H1 (cell line): ENCODE measurements around the gene BTAF1. TPM values are rescaled to one million over a fixed set of nuclear protein-coding genes. Genes with fewer than 3 reads are reported as not detected.

Experiments
- CTCF ChIA-PET: fragments of 300-600 bp; sonication (Branson Sonifier 250); formaldehyde crosslinking; loops from one replicate; lab custom pipeline; 2021; ENCODE audit not compliant: partially characterized antibody; lab: Charles Lee
- POLR2A ChIA-PET: fragments of 300-600 bp; sonication (Branson Sonifier 250); formaldehyde crosslinking; loops from one replicate; lab custom pipeline; 2021; ENCODE audit warnings: inconsistent platforms; ENCODE audit not compliant: partially characterized antibody; lab: Charles Lee
- DNase-seq, 2 experiments: peaks; one replicate each; pipeline versions ENCODE4 v3.0.0 to v3.0.0-alpha.2; 2010 to 2022; ENCODE audit warnings: low spot score in 2 of 2, low read depth in 1 of 2, mixed read lengths in 1 of 2
- FAIRE-seq: peaks from 2 replicates; lab custom pipeline; 2011; peaks lifted over from hg19 to GRCh38; lab: Jason Lieb, UNC
- H2AFZ ChIP-seq: 2 replicates; pipeline ENCODE4 v1.8.1; 2012; ENCODE audit warnings: low read length, inconsistent platforms
- H2AK5ac ChIP-seq: 2 replicates; pipeline ENCODE4 v1.6.1; 2013; ENCODE audit warnings: low read depth, low read length
- H2BK120ac ChIP-seq: replicated peaks from 2 replicates; pipeline ENCODE3; 2013; ENCODE audit warnings: low read depth, low read length, inconsistent platforms
- H2BK12ac ChIP-seq: 2 replicates; pipeline ENCODE4 v1.6.1; 2013; ENCODE audit warnings: low read depth, low read length
- H2BK15ac ChIP-seq: 2 replicates; pipeline ENCODE4 v1.6.1; 2013; ENCODE audit warnings: low read length
- H2BK20ac ChIP-seq: 2 replicates; pipeline ENCODE4 v1.6.1; 2013; ENCODE audit warnings: low read length
- H2BK5ac ChIP-seq: 2 replicates; pipeline ENCODE4 v1.6.1; 2013; ENCODE audit warnings: low read depth, low read length
- H3K14ac ChIP-seq: 2 replicates; pipeline ENCODE4 v1.6.1; 2013; ENCODE audit warnings: inconsistent platforms; ENCODE audit not compliant: insufficient read length
- H3K18ac ChIP-seq: 2 replicates; pipeline ENCODE4 v1.6.1; 2013; ENCODE audit warnings: low read length; ENCODE audit errors: extremely low read depth
- H3K23ac ChIP-seq: 2 replicates; pipeline ENCODE4 v1.6.1; 2013; ENCODE audit warnings: inconsistent platforms; ENCODE audit not compliant: insufficient read length
- H3K23me2 ChIP-seq: 2 replicates; pipeline ENCODE4 v1.6.1; 2013; ENCODE audit warnings: low read depth, low read length
- H3K27ac ChIP-seq: 2 replicates; pipeline ENCODE4 v1.6.1; 2011; ENCODE audit warnings: low read depth, low read length, inconsistent platforms
- H3K27me3 ChIP-seq, 4 experiments: replicated peaks in 1 of 4; 1 replicate in 1 of 4; 2 replicates in 3 of 4; pipeline versions ENCODE4 v1.6.1 to v1.8.1; 2011 to 2013; ENCODE audit warnings: low read length in 3 of 4, mild to moderate bottlenecking in 3 of 4, inconsistent platforms in 2 of 4, mixed read lengths in 2 of 4, moderate library complexity in 1 of 4; ENCODE audit not compliant: control insufficient read depth in 3 of 4, insufficient read depth in 3 of 4; ENCODE audit errors: extremely low read depth in 1 of 4
- H3K36me3 ChIP-seq, 4 experiments: 2 replicates each; pipeline versions ENCODE4 v1.6.1 to v1.8.1; 2011 to 2013; ENCODE audit warnings: mild to moderate bottlenecking in 4 of 4, low read length in 3 of 4, moderate library complexity in 2 of 4, control low read depth in 1 of 4, inconsistent platforms in 1 of 4; ENCODE audit not compliant: insufficient read depth in 4 of 4, control insufficient read depth in 2 of 4
- H3K4ac ChIP-seq: replicated peaks from 2 replicates; pipeline ENCODE3; 2013; ENCODE audit warnings: low read length, low read depth, mixed read lengths, inconsistent platforms; ENCODE audit not compliant: insufficient read length
- H3K4me1 ChIP-seq, 4 experiments: replicated peaks in 1 of 4; 1 replicate in 1 of 4; 2 replicates in 3 of 4; pipeline versions ENCODE4 v1.6.1 to v1.8.1; 2011 to 2013; ENCODE audit warnings: low read length in 3 of 4, inconsistent platforms in 2 of 4, mixed read lengths in 1 of 4; ENCODE audit not compliant: insufficient read depth in 4 of 4, control insufficient read depth in 3 of 4
- H3K4me2 ChIP-seq, 2 experiments: 2 replicates each; pipeline versions ENCODE4 v1.6.1 to v1.8.1; 2011 to 2013; ENCODE audit warnings: low read depth in 2 of 2, low read length in 2 of 2, control low read depth in 1 of 2, inconsistent platforms in 1 of 2, mild to moderate bottlenecking in 1 of 2; ENCODE audit not compliant: insufficient read depth in 1 of 2
- H3K4me3 ChIP-seq, 4 experiments: fragments of 200-600, 300-600 bp in 1 of 4; sonication (generic), shearing (Covaris generic), sonication (Bioruptor Twin) in 1 of 4; 2 replicates each; pipeline versions ENCODE4 v1.5.1 to v1.8.1; 2011 to 2016; ENCODE audit warnings: low read length in 4 of 4, low read depth in 3 of 4, control low read depth in 2 of 4, inconsistent platforms in 2 of 4, mild to moderate bottlenecking in 2 of 4, mixed read lengths in 1 of 4, moderate library complexity in 1 of 4; ENCODE audit not compliant: insufficient read depth in 2 of 4; ENCODE audit errors: extremely low read depth in 1 of 4
- H3K56ac ChIP-seq: replicated peaks from 2 replicates; pipeline ENCODE3; 2013; ENCODE audit warnings: low read depth, mild to moderate bottlenecking, mixed read lengths, low read length, inconsistent platforms; ENCODE audit not compliant: insufficient read length
- H3K79me1 ChIP-seq: 2 replicates; pipeline ENCODE4 v1.6.1; 2013; ENCODE audit warnings: low read depth, low read length, control low read depth
- H3K79me2 ChIP-seq, 2 experiments: 2 replicates each; pipeline versions ENCODE4 v1.6.1 to v1.8.1; 2012 to 2013; ENCODE audit warnings: low read length in 2 of 2, mild to moderate bottlenecking in 2 of 2, inconsistent platforms in 1 of 2; ENCODE audit not compliant: insufficient read depth in 2 of 2, control insufficient read depth in 1 of 2
- H3K9ac ChIP-seq, 4 experiments: replicated peaks in 1 of 4; 1 replicate in 1 of 4; 2 replicates in 3 of 4; pipeline versions ENCODE4 v1.6.1 to v1.8.1; 2011 to 2013; ENCODE audit warnings: low read depth in 3 of 4, low read length in 3 of 4, control low read depth in 2 of 4, mild to moderate bottlenecking in 2 of 4, moderate library complexity in 2 of 4, inconsistent platforms in 1 of 4; ENCODE audit errors: extremely low read depth in 1 of 4
- H3K9me3 ChIP-seq, 2 experiments: 2 replicates each; pipeline versions ENCODE4 v1.6.1 to v1.8.1; 2012 to 2013; ENCODE audit warnings: mild to moderate bottlenecking in 2 of 2, moderate library complexity in 2 of 2, control low read depth in 1 of 2, inconsistent platforms in 1 of 2, low read depth in 1 of 2, low read length in 1 of 2, mixed read lengths in 1 of 2; ENCODE audit not compliant: insufficient read depth in 2 of 2
- H4K20me1 ChIP-seq, 2 experiments: replicated peaks in 1 of 2; 2 replicates each; pipeline versions ENCODE3 to v1.8.1; 2011 to 2013; ENCODE audit warnings: inconsistent platforms in 2 of 2, low read length in 2 of 2, mild to moderate bottlenecking in 1 of 2; ENCODE audit not compliant: insufficient read depth in 2 of 2, control insufficient read depth in 1 of 2
- H4K5ac ChIP-seq: 2 replicates; pipeline ENCODE4 v1.6.1; 2013; ENCODE audit warnings: low read length, low read depth, mixed read lengths, inconsistent platforms; ENCODE audit not compliant: insufficient read length
- H4K8ac ChIP-seq: 2 replicates; pipeline ENCODE4 v1.8.0; 2013; ENCODE audit warnings: mild to moderate bottlenecking, moderate library complexity, low read length, inconsistent platforms; ENCODE audit not compliant: insufficient read depth; ENCODE audit errors: extremely low read depth
- H4K91ac ChIP-seq: replicated peaks from 2 replicates; pipeline ENCODE3; 2013; ENCODE audit warnings: low read length, mixed read lengths, inconsistent platforms; ENCODE audit not compliant: insufficient read length
- ATF2 ChIP-seq: IDR thresholded peaks from 2 replicates; pipeline ENCODE4 v1.6.1; 2012; ENCODE audit warnings: low read length, inconsistent platforms
- CEBPB ChIP-seq: IDR thresholded peaks from 2 replicates; pipeline ENCODE4 v1.6.1; 2012; ENCODE audit warnings: low read depth, low read length
- RAD21 ChIP-seq, 2 experiments: IDR thresholded peaks in 1 of 2; conservative IDR thresholded peaks in 1 of 2; 2 replicates each; pipeline ENCODE4 v1.6.1; 2011; ENCODE audit warnings: low read depth in 2 of 2, low read length in 2 of 2, improper control_type of control experiment in 1 of 2, inconsistent platforms in 1 of 2, mild to moderate bottlenecking in 1 of 2, moderate library complexity in 1 of 2
- RFX5 ChIP-seq: IDR thresholded peaks from 2 replicates; pipeline ENCODE4 v1.6.1; 2011; ENCODE audit warnings: low read depth, low read length, improper control_type of control experiment, borderline replicate concordance
- SP4 ChIP-seq: IDR thresholded peaks from 2 replicates; pipeline ENCODE4 v1.6.1; 2012; ENCODE audit warnings: low read length, inconsistent platforms
- TCF12 ChIP-seq: IDR thresholded peaks from 2 replicates; pipeline ENCODE4 v1.6.1; 2011; ENCODE audit warnings: low read depth, mild to moderate bottlenecking, low read length
- WGBS, 2 experiments: shearing (Covaris generic) in 1 of 2; methylation state at CpG; one replicate each; pipeline versions ENCODE4 v1.1.6 to v1.1.7; 2013 to 2015; ENCODE audit warnings: low lambda C conversion rate in 2 of 2, mixed read lengths in 2 of 2, inconsistent platforms in 1 of 2, low coverage in 1 of 2, missing lambda C conversion rate in 1 of 2; ENCODE audit not compliant: insufficient replicate concordance in 2 of 2, insufficient coverage in 1 of 2, insufficient read length in 1 of 2; ENCODE audit errors: extremely low coverage in 1 of 2, missing lambda C conversion rate in 1 of 2; 5-methylcytosine and 5-hydroxymethylcytosine counted together
- polyA plus RNA-seq, 7 experiments: library from polyadenylated mRNA; depleted of rRNA in 3 of 7; stranded (reverse) in 5 of 7; unstranded in 2 of 7; fragments of >200 nt in 5 of 7; fragments of 200-250 nt in 2 of 7; gene quantifications; 1 replicate in 5 of 7; 2 replicates in 1 of 7; 4 replicates in 1 of 7; pipeline versions ENCODE4 v1.2.1 to v1.2.3, GENCODE V29; 2011 to 2013; ENCODE audit warnings: missing spikeins in 2 of 7, mixed read lengths in 2 of 7
- total RNA-seq: library from RNA; stranded (reverse); fragmentation: NEBNext Ultra II Directional; extraction: Animal tissue kit (Norgen Biotek cat#: 25700); gene quantifications from 2 replicates; pipeline ENCODE4 v1.2.1, GENCODE V29; 2021

BTAF1 gene
- total and polyA plus RNA-seq, 2 of the 8 experiments (the other 6 are each of a cell fraction or from before 2014, with no cell fraction given) = 24.5 to 39.1 TPM

- Histone ChIP-seq H2AK5ac (no peak overlapping the region), H2BK20ac (no peak overlapping the region), H3K79me2 (no peaks in the 10 kb centered on the region), H3K27ac (no peak overlapping the region), H2BK5ac (no peak overlapping the region), H3K36me3 (peaks cover 7 to 54% (median 28%) of the 10 kb centered on the region in 4 experiments; a peak in 7 of 8 replicates), H2BK120ac (no peak overlapping the region), H2BK12ac (no peak overlapping the region), H4K20me1 (no peaks in the 10 kb centered on the region), H3K79me1 (no peaks in the 10 kb centered on the region), H4K91ac (no peak overlapping the region), H3K56ac (no peak overlapping the region), H3K9ac (no peak overlapping the region), H3K23ac (no peak overlapping the region), H2AFZ (no peak overlapping the region), H3K4ac (no peak overlapping the region), H3K9me3 (no peaks in the 10 kb centered on the region), H3K14ac (no peak overlapping the region), H3K18ac (no peak overlapping the region), H2BK15ac (no peak overlapping the region), H4K5ac (no peak overlapping the region), H3K23me2 (no peaks in the 10 kb centered on the region), H3K4me2 (no peak overlapping the region), H3K27me3 (no peaks in the 10 kb centered on the region), H3K4me1 (no peaks in the 10 kb centered on the region), H4K8ac (no peak overlapping the region), H3K4me3 (no peak overlapping the region)
- TF ChIP-seq RAD21 (IDR thresholded peaks at IDR 0.05 in 1 of 2, conservative IDR thresholded peaks at IDR 0.05 in 1 of 2; ENCODE audit: low read depth in 2 of 2, low read length in 2 of 2) (no peak), CEBPB (peak; percentile 8; the same call in 1 of the 2 replicates), ATF2 (no peak), SP4 (no peak), RFX5 (no peak), TCF12 (no peak)
- CTCF ChIA-PET = no interaction called here
- no peak for FAIRE-seq
- no peak for DNase-seq
- POLR2A ChIA-PET = no interaction called here
- 91 to 100% methylated on average over 3 to 7 of the region's 8 CpGs for WGBS, 2 experiments
Observed at GRCh38 chr10:91987397-91988037, 63.9 kb downstream of the BTAF1 start.
